Endometrium (tissue), 2 donors: Measurements from ENCODE around the gene ATXN7.

Experiments used
- FAIRE-seq: peaks from 2 replicates; lab custom pipeline; 2012; peaks lifted over from hg19 to GRCh38; lab: Jason Lieb, UNC
- donor health status: control.
- donor health status: control.

The ATXN7 gene

DNA sequence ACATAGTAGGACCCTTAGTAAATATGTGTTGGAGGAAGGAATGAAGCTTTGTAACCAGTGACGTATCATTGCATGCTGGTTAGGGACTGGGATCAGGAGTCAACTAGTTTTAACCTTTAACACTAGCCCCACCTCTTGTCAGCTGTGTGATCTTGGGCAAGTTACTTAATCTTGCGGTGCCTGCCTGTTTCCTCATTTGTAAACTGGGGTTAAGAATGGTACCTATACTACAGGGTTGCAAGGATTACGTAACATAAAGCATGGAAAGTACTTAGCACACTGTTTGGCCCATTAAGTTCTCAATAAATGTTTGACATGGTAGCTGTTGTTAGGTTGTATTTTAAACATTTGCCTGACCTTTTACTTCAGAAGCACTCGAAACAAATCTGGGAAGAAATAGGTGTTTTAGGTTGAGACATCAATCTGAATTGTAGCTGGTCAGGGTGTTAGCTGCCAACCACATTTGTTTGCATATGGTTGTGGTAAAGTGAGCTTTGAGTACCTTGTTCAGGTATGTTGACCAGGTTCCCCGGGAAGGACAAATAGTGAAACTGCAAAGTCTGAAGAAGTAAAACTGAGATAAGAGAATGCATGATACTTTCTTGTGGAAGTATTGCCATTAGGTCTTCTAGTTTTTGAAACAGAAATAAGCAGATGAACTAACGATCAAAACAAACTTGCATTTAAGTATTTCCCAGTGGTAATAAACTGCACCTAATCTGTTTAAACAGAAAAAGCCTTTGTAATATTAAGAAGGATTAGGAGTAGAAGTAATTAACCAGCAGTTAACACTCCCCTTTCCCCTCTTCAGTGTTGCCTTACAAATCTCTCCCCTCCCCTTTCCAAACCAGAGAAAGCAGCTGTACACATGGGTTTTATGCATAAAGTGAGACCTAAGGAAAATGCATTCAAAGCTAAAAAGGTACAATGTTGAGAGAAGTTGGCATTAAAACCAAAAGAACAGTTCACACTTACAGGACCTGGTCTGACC is 74.3 kb downstream of the ATXN7 start:
- FAIRE-seq: no peak

DNA sequence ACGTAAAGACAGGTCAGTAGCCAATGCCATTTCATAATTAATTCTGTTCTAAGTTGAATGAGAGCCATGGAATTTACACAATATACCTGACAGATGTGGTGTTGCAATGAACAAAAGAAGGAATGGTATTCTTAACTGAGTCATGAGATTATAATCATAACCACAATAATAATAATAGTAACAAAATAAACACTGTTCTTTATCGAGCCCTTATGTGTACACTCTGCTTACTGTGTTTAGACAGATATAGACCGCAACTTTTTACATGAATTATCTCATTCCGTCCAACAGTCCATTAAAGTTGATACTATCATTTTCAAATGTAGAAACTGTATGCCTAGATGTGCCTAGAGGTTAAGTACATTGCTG is 76.7 kb downstream of the ATXN7 start:
- no peak for FAIRE-seq

DNA sequence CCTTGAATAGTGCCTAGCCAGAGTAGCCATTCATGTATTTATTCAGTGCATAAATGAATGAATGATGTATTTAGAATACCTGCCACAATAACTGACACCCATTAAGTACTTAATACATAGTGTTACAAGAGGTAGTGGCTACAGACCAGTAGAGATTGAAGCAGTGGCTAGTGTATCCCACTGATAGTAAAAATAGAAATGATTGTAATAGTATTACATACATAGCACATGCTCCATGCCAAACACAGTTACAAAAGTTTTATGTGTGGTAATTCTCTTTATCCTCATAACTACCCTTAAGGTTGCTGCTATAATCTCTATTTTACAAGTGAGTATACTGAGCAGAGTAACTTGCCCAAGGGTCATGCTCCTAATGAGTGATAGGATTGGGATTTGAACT is 78.9 kb downstream of the ATXN7 start:
- no peak for FAIRE-seq

DNA sequence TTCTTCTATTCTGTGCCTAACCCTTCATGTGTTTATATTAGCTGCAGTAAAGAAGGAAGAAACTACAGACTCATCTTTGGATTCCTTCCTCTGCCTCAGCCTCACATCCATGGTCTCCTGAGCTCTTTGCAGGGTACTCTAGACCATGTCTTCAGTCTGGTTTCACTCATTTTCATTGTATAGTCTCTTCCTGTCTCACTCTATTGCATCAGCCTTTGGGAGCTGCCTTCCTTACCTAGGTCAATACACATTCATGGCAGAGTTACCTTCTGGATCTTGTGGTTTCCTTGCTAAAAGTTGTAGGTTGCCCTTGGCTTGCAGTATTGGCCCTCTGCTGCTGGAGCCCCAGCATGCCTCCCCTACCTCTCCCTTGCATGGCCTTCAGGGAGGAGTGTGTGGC is 80.0 kb downstream of the ATXN7 start:
- no peak for FAIRE-seq

DNA sequence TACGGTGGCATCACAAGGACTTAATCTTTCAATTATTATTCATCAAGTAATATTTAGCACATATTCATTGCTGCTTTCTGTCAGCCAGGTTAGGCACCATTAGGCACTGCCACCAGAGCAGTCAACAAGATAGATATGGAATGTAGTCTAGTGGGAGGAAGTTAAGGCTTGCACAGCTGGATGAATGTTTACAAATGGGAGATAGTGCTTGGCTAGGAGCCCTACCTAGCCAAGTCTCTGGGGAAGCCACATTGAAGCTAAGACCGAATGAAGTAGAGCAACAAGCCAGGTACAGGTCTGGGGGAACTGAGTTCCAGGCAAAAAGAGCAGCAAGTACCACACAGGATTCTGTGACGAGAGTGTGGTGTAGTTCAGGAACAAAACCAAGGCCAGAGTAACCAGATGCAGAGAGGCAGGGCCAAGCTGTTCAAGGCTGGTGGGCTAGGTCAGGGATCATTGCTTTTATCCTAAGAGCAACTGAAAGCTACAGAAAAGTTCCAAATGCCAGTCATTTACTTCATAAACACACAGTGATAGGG is 82.0 kb downstream of the ATXN7 start:
- FAIRE-seq: no peak

DNA sequence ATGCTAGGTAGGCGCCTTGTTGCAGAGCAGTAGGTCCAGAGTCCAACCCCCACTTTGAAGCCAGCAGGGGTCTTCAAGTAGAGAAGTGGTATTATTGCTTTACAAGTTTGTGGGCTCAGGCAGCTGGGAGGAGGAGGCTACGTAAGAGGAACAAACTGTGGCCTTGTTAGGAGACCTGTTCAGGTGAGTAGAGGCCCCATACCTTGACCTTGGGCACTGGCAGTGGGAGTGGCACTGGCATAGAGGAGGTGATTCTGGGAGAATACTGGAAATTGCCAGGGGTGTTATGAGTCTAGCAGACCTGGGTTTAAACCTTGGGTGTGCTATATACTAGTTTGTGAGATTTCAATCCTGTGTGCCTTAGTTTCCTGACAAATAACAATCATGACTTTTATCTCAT is 83.1 kb downstream of the ATXN7 start:
- no peak for FAIRE-seq

DNA sequence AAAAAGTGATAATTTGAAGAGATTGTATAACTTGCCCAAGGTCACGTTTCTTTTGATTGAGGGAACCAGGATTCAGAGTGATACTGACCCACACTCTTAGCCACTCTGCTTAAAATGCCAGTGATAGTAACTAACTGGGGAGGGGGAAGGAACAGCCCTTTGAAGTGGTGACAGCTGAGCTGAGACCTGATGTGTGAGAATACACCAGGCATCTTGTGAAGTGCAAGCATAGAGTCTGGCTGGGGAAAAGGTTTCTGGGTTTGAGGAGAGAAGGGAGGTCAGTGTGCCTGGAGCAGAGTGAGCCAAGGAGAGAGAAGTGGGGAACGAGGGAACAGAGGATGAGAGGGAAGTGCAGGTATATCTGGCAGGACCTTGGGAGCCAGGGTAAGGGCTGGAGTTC is 83.9 kb downstream of the ATXN7 start:
- FAIRE-seq: no peak

DNA sequence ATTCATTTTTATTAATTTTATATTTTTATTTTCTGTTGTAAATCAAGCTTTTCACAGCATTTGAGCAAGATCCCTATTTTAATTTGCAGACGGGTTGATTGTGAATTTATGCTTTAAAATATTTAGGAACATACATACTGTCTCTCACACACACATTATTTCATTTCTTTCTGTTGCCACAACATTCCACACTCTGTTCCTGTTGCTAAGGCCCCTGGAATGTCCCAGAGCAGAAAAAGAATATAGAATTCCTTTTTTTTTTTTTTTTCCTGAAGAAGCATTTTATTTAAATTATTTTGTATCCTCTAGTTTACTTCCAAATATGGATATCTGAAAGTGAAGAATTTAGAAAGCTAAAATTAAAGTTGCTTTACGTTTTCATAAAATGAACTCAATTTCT is 85.3 kb downstream of the ATXN7 start:
- FAIRE-seq: no peak

DNA sequence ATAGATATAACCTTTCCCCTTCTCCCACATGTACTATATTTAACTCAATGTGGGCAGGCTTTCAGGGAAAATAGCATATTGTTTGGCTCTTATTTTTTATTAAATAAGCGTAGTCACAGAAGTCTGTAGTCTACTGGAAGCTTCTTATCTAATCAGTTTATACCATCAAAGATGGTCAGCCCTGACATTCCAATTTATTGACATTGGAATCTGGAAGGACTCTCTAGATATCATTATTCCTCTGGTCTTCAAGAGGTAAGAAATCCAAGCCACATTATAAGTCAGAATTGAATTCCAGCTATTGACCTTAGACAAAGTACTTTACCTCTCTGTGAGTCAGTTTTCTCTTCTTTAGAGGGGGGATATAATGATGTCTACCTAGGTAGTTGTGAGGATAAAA is 87.0 kb downstream of the ATXN7 start:
- no peak for FAIRE-seq

DNA sequence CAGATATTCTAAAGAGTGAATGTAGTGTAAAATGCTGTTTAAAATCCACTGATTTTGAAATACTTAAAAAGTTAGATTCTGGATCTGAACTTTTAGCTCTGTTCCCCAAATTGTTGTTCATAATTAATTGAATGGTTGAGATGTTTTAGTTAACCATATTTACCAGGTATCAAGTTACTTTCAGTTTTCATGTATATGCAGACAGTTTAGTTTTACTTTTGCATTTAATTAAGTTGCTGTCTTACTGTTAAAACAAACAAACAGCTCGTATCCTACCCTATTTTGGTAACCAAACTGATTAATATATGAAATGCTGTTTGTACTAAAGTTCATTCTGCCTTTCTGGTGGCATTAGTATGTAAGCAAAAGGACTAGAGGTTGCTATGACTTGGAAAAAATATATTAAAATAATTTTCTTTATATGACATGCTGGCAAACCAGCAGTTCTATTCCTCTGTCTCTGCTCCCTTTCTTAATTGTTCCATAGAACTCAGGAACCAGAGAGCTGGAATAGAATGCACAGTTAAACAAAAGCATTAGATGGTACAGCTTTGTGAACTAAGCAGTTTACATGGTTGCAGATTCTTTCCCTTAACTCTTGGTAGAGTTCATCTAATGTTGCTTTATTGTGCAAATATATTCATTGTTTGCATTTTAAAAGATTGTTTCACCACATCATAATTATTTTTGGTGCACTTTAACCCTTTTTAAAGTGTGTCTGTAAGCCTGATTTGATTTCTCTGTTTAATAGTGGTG is 88.0 kb downstream of the ATXN7 start:
- no peak for FAIRE-seq

DNA sequence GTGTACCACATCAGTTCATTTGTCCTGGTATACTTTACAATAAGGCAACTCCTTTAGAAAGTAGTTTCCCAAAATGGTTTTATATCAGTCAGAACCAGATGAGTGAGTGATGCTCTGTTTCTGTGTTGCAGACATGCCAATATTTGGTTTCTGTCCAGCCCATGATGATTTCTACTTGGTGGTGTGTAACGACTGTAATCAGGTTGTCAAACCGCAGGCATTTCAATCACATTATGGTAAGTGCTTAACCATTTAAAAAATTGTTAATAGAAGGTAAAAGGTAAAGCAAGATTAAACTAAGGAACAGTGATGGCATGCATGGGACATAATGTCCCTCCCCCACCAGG is 88.6 kb downstream of the ATXN7 start:
- FAIRE-seq: no peak

DNA sequence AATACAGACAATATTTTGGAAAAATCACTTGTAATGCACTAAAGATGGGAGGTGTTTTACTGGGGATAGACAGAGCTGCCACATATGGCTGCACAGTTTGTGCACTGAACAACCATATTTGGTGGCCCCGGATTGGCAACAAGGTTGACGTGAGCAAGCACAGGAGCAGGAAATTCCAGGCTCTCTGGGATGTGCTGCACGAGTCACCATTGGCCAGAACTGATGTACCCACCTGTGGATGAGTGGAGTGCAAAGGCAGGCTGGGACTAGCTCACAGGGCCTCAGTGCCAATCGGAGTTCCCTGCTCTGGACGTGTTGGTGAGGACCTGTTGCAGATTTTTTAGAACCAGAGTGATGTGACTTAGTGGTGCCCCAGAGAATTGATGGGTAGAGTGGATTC is 90.5 kb downstream of the ATXN7 start:
- FAIRE-seq: no peak

DNA sequence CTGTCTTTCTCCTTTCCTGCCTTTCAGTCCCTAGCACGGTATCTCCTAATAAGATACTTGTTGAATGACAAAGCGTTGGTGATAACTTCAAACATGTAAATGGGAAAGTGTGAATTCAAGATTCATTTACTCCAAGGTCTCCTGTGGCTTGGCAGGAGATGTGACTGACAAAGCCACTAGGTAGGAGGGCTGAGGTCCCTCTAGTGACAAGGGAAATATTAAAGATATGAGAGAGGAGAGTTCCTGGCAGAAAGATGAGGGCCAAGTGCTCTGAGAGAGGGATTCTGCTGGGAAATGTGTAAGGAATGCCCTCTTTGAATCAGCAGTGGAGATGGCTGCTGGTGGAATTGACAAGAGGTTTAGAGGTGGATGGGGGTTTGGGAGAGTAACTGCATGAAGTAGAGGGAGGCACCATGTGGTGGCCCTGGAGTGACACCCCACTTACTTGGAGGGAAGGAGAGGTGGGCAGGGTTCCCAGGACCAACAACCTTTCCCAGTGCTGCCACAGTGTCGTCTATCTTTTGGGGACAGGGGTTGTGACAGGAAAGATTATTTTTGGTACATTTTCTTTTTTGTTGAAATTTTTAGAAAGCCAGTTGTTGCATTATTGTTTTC is 91.5 kb downstream of the ATXN7 start:
- FAIRE-seq: no peak

DNA sequence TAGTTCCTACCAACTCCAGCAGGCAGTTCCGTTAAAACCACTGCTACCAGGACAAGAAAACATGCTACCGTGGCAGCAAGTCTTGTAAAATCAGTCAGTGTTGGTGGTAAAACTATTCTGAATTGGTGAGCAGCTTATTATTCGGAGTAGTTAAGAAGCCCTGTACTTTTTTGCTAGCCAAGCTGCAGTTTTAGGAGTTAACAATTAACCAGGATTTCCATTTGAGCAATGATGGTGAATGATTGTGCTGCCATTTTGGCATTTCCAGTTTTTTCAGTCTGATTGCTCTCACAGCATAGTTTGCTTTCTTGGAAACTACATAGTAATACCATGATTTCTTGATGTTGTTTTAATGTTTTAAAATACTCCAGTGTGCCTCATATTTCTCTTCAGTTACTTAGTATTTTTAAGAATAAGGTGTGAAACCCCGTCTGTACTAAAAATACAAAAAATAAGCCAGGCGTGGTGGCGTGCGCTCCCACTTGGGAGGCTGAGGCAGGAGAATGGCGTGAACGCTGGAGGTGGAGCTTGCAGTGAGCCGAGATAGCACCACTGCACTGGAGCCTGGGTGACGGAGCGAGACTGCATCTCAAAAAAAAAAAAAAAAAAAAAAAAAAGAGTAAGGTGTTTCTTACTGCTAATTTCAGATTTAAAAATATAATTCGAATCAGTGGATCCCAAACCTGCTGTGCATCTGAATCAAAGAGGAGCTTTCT is 92.3 kb downstream of the ATXN7 start:
- no peak for FAIRE-seq

DNA sequence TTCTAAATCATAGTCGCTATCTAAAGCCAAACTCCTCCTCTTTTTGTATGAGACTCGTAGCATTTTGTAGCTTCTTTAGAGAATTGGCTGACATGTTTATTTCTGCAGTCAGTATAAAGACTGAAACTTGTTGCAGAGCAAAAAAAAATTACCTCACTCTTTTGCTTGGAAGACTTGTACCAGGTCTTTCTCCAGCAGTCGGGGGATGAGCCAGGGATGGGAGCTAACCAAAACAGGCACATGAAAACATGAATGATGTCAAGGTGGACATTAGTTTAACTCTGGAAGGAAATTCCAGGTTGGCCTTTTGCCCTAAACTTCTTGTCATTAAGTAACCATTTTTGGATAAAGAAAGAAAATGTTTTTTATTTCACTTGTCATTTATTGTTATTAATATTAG is 95.5 kb downstream of the ATXN7 start:
- no peak for FAIRE-seq

DNA sequence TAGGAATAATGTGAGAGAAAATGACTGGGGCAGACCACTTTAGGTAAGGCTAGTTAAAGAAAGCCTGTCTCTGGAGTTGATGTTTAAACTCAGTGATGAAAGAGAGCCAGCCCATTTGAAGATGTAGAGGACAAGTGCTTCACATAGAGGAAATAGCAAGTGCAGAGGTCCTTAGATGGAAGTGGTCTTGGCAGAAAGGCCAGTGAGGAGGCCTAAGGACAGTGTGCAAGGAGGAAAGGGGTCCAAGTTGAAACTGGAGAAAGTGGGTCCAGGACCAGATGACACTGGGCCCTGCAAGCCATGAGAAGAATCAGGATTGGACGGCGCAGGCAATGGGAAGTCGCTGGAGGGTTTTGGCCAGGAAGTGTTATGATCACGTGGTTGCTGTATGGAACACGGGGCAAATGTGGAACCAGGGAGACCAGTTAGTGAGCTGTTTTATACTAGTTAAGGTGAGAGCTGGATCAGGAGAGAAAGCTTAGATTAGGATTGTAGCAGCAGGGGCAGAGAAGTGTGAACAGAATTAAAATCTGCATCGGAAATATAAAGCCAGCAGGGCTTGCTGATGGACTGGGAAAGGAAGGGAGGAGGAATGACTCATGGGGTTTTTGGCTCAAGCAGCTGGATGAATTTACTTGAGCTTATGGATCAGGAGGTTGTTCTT is 96.5 kb downstream of the ATXN7 start:
- no peak for FAIRE-seq

DNA sequence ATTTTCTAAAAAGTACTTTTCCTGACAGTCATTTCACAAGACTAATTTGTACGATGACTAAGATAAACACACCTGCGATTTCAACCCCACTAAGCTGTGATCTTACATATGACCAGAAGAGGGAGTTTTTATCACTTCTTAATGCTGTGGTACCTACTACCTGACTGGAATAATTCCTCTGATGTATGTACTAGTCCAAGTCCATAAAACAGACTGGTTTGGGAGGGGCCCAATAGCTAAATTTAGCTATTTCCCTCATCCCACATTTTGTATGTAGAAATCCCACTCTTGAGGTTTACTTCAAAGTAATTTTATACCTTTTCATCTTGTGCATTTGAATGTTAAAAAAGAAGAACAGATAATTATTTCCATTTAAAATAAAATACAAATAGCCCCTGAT is 98.2 kb downstream of the ATXN7 start:
- peak; percentile 37 for FAIRE-seq

DNA sequence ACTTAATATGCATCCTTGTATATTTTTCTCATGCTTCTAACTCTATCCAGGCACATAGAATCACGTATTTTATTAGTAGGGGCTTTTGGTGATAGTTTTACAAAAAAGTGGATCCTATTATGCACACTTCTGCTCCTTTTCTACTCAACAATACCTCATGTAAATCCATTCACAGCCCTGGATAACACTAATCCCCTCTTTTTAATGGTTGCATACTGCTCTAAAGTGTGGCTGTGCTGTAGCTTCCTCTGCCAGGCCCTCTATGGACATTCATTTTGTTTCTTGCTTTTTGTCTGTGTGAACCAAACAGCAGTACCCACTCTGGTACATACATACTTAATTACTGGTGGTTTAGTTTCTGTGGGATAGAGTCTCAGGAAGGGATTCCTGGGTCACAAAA is 99.8 kb downstream of the ATXN7 start:
- FAIRE-seq: no peak

DNA sequence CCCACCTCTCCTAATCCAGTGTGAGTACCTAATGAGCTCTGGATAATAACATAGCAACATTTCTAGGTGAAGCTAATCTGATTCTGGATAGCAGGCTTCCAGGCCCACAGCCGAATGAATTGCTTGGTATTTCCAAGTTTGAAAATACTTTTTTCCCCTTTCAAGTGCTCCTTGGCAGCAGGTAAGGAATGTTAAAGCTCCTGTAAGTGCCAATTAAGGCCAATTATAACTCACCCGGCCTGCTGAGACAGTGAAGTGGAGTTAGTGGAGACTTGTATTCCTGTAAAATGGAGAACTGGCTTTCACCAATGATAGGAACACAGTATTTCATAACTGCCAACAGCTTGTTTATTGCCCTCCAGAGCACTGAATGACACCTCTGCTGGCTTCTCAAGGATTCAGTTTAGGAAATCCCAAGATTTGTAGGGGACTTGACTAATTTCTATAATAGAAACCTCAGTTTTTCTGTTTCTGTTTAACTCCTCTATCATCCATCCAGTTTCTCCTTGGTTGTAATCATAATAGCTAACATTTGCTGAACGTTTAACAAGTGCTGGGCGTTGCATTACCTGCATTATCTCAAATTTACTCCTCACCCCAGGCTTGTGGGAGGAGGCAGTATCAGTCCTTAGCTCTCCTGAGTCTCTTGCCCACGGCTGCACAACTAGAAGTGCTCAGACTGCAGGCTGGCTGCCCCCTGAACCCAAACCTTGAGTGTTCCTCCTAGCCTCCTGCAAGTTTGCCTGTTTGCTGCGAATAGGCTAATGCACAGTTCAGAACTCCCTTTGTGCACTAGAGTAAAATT is 101.2 kb downstream of the ATXN7 start:
- no peak for FAIRE-seq

DNA sequence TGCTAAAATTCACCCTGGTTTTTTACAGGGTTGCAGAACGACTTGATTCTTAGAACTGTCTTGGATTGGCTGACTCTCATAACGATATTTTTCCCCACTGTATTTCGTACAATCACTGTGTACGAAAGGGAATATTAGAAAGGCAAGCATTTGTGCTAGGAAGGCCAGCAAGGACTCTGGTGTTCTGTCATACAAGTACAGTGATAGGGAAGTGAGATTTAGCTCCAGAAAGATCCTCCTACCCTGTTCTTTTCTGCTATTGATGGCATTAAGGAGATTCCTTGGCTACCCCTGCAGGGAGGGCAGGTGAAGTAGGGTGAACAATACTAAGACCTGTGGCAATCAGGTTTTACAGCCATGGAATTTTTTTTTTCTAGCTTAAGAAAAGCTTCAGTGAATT is 102.3 kb downstream of the ATXN7 start:
- no peak for FAIRE-seq

DNA sequence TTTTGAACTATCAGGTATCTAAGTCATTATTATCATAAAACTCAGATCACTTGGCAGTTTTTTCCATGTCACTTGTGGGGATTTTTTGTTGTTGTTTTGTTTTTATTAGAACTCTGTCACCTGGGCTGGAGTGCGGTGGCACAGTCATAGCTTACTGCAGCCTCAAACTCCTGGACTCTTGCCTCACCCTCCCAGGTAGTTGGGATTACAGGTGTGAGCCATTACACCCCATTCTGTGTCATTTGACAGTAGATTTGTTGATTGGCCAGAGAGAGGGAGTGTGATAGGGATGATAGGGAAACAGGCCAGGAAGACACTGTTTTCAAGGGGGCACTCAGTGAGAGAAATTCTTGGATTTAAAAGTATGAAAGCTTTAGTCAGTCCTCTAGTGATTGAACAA is 103.2 kb downstream of the ATXN7 start:
- FAIRE-seq: no peak
